ENCODE data around the gene ARSI. TPM values are rescaled to one million over a fixed set of nuclear protein-coding genes. Genes with fewer than 3 reads are reported as not detected.

Gene ARSI
- total RNA-seq, 4 donors from 2014 or later = 2.7 to 5.4 (median 3.9) TPM

- TF ChIP-seq CTCF (IDR thresholded peaks at IDR 0.05) = no peak
- Histone ChIP-seq H3K9me3 (no peaks in the 10 kb centered on the region), H3K36me3 (no peaks in the 10 kb centered on the region), H3K27me3 (no peaks in the 10 kb centered on the region), H3K4me1 (peaks cover 31% of the 10 kb centered on the region), H3K27ac (no peak overlapping the region), H3K4me3 (no peak overlapping the region)
- WGBS = 84% methylated on average over 6 of the region's 11 CpGs
- DNase-seq (ENCODE audit: low spot score in 2 of 2) = no peak
Observed at GRCh38 chr5:150317048-150318003, 14.6 kb upstream of the ARSI start.

- 94% methylated on average over 3 of the region's 3 CpGs for WGBS
- Histone ChIP-seq H3K27ac (no peak overlapping the region), H3K36me3 (no peaks in the 10 kb centered on the region), H3K4me3 (no peak overlapping the region), H3K4me1 (peaks cover 31% of the 10 kb centered on the region), H3K27me3 (no peaks in the 10 kb centered on the region), H3K9me3 (no peaks in the 10 kb centered on the region)
- no peak for DNase-seq (ENCODE audit: low spot score in 2 of 2)
- TF ChIP-seq EP300 (IDR thresholded peaks at IDR 0.05) = no peak
- TF ChIP-seq POLR2A (IDR thresholded peaks at IDR 0.05) = no peak
- no peak for TF ChIP-seq POLR2AphosphoS5 (IDR thresholded peaks at IDR 0.05)
- TF ChIP-seq CTCF (IDR thresholded peaks at IDR 0.05) = no peak
Observed at GRCh38 chr5:150316320-150316719, 13.6 kb upstream of the ARSI start.

GRCh38 chr5:150315245-150315644 lies 12.5 kb upstream of the ARSI start:
- 96% methylated on average over 4 of the region's 4 CpGs for WGBS

GRCh38 chr5:150313921-150314716 lies 11.4 kb upstream of the ARSI start:
- no peaks in the 10 kb centered on the region for H3K36me3 ChIP-seq
- no peaks in the 10 kb centered on the region for H3K27me3 ChIP-seq
- H3K4me3 ChIP-seq = no peak overlapping the region
- H3K4me1 ChIP-seq = peaks cover 13% of the 10 kb centered on the region
- 74% methylated on average over 6 of the region's 6 CpGs for WGBS
- no peaks in the 10 kb centered on the region for H3K9me3 ChIP-seq
- TF ChIP-seq POLR2A (IDR thresholded peaks at IDR 0.05) (no peak), CTCF (IDR thresholded peaks at IDR 0.05) (no peak), EP300 (IDR thresholded peaks at IDR 0.05) (no peak), POLR2AphosphoS5 (IDR thresholded peaks at IDR 0.05) (no peak)
- no peak for DNase-seq (ENCODE audit: low spot score in 2 of 2)
- H3K27ac ChIP-seq = no peak overlapping the region

More at GRCh38 chr5:150315245-150315644, 12.5 kb upstream of the ARSI start:
- DNase-seq (ENCODE audit: low spot score in 2 of 2) = no peak
- H3K4me1 ChIP-seq = peaks cover 24% of the 10 kb centered on the region
- no peaks in the 10 kb centered on the region for H3K27me3 ChIP-seq
- H3K4me3 ChIP-seq = no peak overlapping the region
- H3K36me3 ChIP-seq = no peaks in the 10 kb centered on the region
- H3K9me3 ChIP-seq = no peaks in the 10 kb centered on the region
- no peak overlapping the region for H3K27ac ChIP-seq
- no peak for TF ChIP-seq POLR2A (IDR thresholded peaks at IDR 0.05)
- TF ChIP-seq CTCF (IDR thresholded peaks at IDR 0.05) = no peak
- no peak for TF ChIP-seq EP300 (IDR thresholded peaks at IDR 0.05)
- no peak for TF ChIP-seq POLR2AphosphoS5 (IDR thresholded peaks at IDR 0.05)

- peaks cover 8% of the 10 kb centered on the region for H3K4me1 ChIP-seq
- H3K4me3 ChIP-seq = no peak overlapping the region
- H3K27ac ChIP-seq = no peak overlapping the region
- TF ChIP-seq POLR2A (IDR thresholded peaks at IDR 0.05) = no peak
- H3K9me3 ChIP-seq = no peaks in the 10 kb centered on the region
- no peak for DNase-seq (ENCODE audit: low spot score in 2 of 2)
- H3K27me3 ChIP-seq = no peaks in the 10 kb centered on the region
- 81% methylated on average over 6 of the region's 6 CpGs for WGBS
- no peaks in the 10 kb centered on the region for H3K36me3 ChIP-seq
Observed at GRCh38 chr5:150313501-150313900, 10.8 kb upstream of the ARSI start.
